SU-DHL-6 (cell line): ENCODE data around the gene SOX14.

ENCODE experiments used
- EZH2phosphoT487 ChIP-seq: fragments of 200-600 bp; sonication (generic), shearing (Covaris generic); conservative IDR thresholded peaks from 2 replicates; pipeline ENCODE4 v1.6.1; 2018; ENCODE audit warnings: mild to moderate bottlenecking, antibody characterized with exemption, low read length, moderate library complexity, mixed read lengths
- TF ChIP-seq, protein P1 (sequence below): fragments of 200-600 bp; sonication (generic); IDR thresholded peaks from one replicate; pipeline ENCODE4 v1.5.1; 2017; ENCODE audit warnings: antibody characterized with exemption, mild to moderate bottlenecking, low read length, moderate library complexity; ENCODE audit not compliant: insufficient read depth, poor library complexity, severe bottlenecking

DNA sequence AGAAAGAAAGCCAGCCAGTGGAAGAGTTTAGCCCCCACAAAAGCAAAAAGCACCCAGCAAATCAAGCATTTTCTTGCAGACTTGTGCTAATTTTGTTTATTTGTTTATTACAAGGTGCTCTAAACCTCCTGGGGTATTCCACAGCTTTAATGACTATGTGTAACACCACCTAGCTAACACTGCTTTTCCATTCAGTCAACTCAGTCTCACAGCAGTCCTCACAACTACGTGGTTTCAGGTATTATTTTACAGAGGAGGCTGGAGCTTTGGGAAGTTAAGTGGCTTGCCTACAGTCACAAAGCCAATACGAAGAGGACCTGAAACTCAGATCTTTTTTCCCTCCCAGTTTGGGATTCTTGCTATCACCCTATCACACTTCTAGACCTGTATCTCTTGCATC is 14.8 kb downstream of the SOX14 start:
- TF ChIP-seq, protein P1, sequence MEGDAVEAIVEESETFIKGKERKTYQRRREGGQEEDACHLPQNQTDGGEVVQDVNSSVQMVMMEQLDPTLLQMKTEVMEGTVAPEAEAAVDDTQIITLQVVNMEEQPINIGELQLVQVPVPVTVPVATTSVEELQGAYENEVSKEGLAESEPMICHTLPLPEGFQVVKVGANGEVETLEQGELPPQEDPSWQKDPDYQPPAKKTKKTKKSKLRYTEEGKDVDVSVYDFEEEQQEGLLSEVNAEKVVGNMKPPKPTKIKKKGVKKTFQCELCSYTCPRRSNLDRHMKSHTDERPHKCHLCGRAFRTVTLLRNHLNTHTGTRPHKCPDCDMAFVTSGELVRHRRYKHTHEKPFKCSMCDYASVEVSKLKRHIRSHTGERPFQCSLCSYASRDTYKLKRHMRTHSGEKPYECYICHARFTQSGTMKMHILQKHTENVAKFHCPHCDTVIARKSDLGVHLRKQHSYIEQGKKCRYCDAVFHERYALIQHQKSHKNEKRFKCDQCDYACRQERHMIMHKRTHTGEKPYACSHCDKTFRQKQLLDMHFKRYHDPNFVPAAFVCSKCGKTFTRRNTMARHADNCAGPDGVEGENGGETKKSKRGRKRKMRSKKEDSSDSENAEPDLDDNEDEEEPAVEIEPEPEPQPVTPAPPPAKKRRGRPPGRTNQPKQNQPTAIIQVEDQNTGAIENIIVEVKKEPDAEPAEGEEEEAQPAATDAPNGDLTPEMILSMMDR, result no peak
- TF ChIP-seq EZH2phosphoT487, result no peak
